Neural cell (in vitro differentiated cells): ENCODE results near the gene RBM48.

ENCODE experiments used
- EP300 ChIP-seq: fragments of 450-650 bp; conservative IDR thresholded peaks from 2 replicates; pipeline ENCODE4 v1.6.1; 2014; ENCODE audit warnings: antibody characterized with exemption, mild to moderate bottlenecking, moderate library complexity; ENCODE audit not compliant: poor library complexity, severe bottlenecking
- EZH2 ChIP-seq: fragments of 200-600, 300-800 bp; shearing (Covaris generic), sonication (generic); IDR thresholded peaks from 2 replicates; pipeline ENCODE4 v1.6.1; 2014; ENCODE audit warnings: antibody characterized with exemption, low read length, borderline replicate concordance, mild to moderate bottlenecking; ENCODE audit not compliant: insufficient read depth, poor library complexity, severe bottlenecking

DNA sequence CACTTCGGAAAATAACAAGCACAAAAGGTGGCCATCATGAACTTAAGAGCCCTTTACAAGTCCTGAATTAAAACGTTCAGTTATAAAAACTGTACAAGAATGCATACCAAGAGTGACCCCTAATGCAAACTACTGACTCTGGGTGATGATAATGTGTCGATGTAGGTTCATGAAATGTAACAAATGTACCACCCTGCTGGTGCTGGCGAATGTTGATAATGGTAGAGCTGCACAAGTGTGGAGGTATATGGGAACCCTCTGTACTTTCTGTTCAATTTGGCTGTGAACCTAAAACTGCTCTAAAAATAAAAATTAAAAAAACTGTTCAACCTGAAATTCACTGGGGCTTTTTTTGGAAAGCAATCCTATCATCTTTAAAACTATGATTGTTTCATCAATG is 58.2 kb downstream of the RBM48 start:
- TF ChIP-seq EP300: no peak
- TF ChIP-seq EZH2: no peak
